OCI-LY7 (cell line): Measurements from ENCODE around the gene OR4D9. TPM values are rescaled to one million over a fixed set of nuclear protein-coding genes. Genes with fewer than 3 reads are reported as not detected.
"Not testable (repeated sequence)": the region's sequence is repeated elsewhere in the genome, so short reads cannot be mapped to it uniquely, and the experiment has no call there.

Experiments
- BruUV-seq: library from RNA; stranded (reverse); fragments of 400-500 nt; replicated peaks from 2 replicates; lab custom pipeline; 2021; lab: Mats Ljungman, UMichigan
- CTCF ChIA-PET: fragments of 300-600 bp; sonication (Branson Sonifier 250); formaldehyde crosslinking; loops from one replicate; lab custom pipeline; 2022; ENCODE audit warnings: antibody characterized with exemption; ENCODE audit not compliant: unreplicated experiment; lab: Charles Lee
- POLR2A ChIA-PET: fragments of 300-600 bp; sonication (Branson Sonifier 250); formaldehyde crosslinking; loops from one replicate; lab custom pipeline; 2022; ENCODE audit warnings: antibody characterized with exemption; lab: Charles Lee
- DNase-seq: peaks from one replicate; pipeline ENCODE4 v3.0.0-alpha.2; 2015; ENCODE audit warnings: low spot score
- H2AFZ ChIP-seq: fragments of 200-600 bp; sonication (generic), shearing (Covaris generic); 2 replicates; pipeline ENCODE4 v1.6.1; 2014; ENCODE audit warnings: mild to moderate bottlenecking, antibody characterized with exemption, low read length, moderate library complexity
- H3K27ac ChIP-seq: fragments of 200-600 bp; sonication (generic); 2 replicates; pipeline ENCODE4 v1.5.1; 2014; ENCODE audit warnings: mixed run types, low read depth, mild to moderate bottlenecking, moderate library complexity, low read length, inconsistent platforms; ENCODE audit not compliant: poor library complexity, severe bottlenecking
- H3K36me3 ChIP-seq: fragments of 200-600 bp; sonication (generic); 2 replicates; pipeline ENCODE4 v1.6.1; 2014; ENCODE audit warnings: mild to moderate bottlenecking, antibody characterized with exemption, low read length, moderate library complexity, mixed read lengths; ENCODE audit not compliant: insufficient read depth
- H3K4me1 ChIP-seq: fragments of 200-600 bp; sonication (generic); 2 replicates; pipeline ENCODE4 v1.5.1; 2014; ENCODE audit warnings: mild to moderate bottlenecking, low read length; ENCODE audit not compliant: insufficient read depth, poor library complexity, severe bottlenecking
- H3K4me2 ChIP-seq: fragments of 200-600 bp; sonication (generic); 2 replicates; pipeline ENCODE4 v1.6.1; 2014; ENCODE audit warnings: mild to moderate bottlenecking, low read length
- H3K4me3 ChIP-seq: fragments of 200-600 bp; sonication (generic); 2 replicates; pipeline ENCODE4 v1.5.1; 2014; ENCODE audit warnings: mild to moderate bottlenecking, low read depth, low read length; ENCODE audit not compliant: poor library complexity, severe bottlenecking
- H3K79me2 ChIP-seq: fragments of 200-600 bp; sonication (generic); 2 replicates; pipeline ENCODE4 v1.6.1; 2016; ENCODE audit warnings: low read depth, mild to moderate bottlenecking, low read length, moderate library complexity, mixed read lengths; ENCODE audit not compliant: insufficient read depth
- H3K9me2 ChIP-seq: fragments of 200-600 bp; sonication (generic); 2 replicates; pipeline ENCODE4 v1.6.1; 2016; ENCODE audit warnings: mild to moderate bottlenecking, low read length, mixed read lengths; ENCODE audit not compliant: insufficient read depth
- H3K9me3 ChIP-seq: fragments of 200-600 bp; sonication (generic); 2 replicates; pipeline ENCODE4 v1.6.1; 2014; ENCODE audit warnings: mild to moderate bottlenecking, mixed run types, low read length, mixed read lengths
- H4K20me1 ChIP-seq: fragments of 200-600 bp; sonication (generic); 2 replicates; pipeline ENCODE4 v1.6.1; 2014; ENCODE audit warnings: mild to moderate bottlenecking, antibody characterized with exemption, low read length, moderate library complexity, mixed read lengths; ENCODE audit not compliant: insufficient read depth
- EZH2phosphoT487 ChIP-seq: fragments of 200-600 bp; sonication (generic); IDR thresholded peaks from 2 replicates; pipeline ENCODE4 v1.6.1; 2018; ENCODE audit warnings: low read depth, borderline replicate concordance, mild to moderate bottlenecking, mixed run types, antibody characterized with exemption, low read length, moderate library complexity, mixed read lengths
- intact Hi-C: fragments of 100-400 bp; cut with micrococcal nuclease; formaldehyde crosslinking; loops from one replicate; pipeline ENCODE4 v1.10.0; 2022; ENCODE audit not compliant: unreplicated experiment
- total RNA-seq, 2 experiments: library from RNA; depleted of rRNA in 1 of 2; stranded (reverse); fragments of >200 nt in 1 of 2; shearing (Covaris generic) in 1 of 2; gene quantifications; 2 replicates each; pipeline ENCODE4 v1.2.3, GENCODE V29; 2014 to 2022
- TF ChIP-seq, protein P1 (sequence below): fragments of 200-600 bp; sonication (generic); conservative IDR thresholded peaks from 2 replicates; pipeline ENCODE4 v1.5.1; 2014; ENCODE audit warnings: mild to moderate bottlenecking, antibody characterized with exemption, low read length, moderate library complexity, mixed read lengths

OR4D9 gene
- total RNA-seq, 2 experiments from 2014 or later = not detected

GRCh38 chr11:59544869-59545178 lies 33.5 kb downstream of the OR4D9 start:
- TF ChIP-seq EZH2phosphoT487 = no peak
- ChIA-PET CTCF (no interaction called here), POLR2A (no interaction called here)
- no peak for DNase-seq
- Histone ChIP-seq H3K9me2 (no peaks in the 10 kb centered on the region), H2AFZ (no peak overlapping the region), H3K36me3 (no peaks in the 10 kb centered on the region), H3K4me3 (no peak overlapping the region), H3K9me3 (no peaks in the 10 kb centered on the region), H3K4me2 (no peak overlapping the region), H3K4me1 (peaks cover 12% of the 10 kb centered on the region), H3K27ac (no peak overlapping the region), H4K20me1 (no peaks in the 10 kb centered on the region), H3K79me2 (no peaks in the 10 kb centered on the region)
- no TSS peak for BruUV-seq
- intact Hi-C loops = no loop called here

- TF ChIP-seq, protein P1, sequence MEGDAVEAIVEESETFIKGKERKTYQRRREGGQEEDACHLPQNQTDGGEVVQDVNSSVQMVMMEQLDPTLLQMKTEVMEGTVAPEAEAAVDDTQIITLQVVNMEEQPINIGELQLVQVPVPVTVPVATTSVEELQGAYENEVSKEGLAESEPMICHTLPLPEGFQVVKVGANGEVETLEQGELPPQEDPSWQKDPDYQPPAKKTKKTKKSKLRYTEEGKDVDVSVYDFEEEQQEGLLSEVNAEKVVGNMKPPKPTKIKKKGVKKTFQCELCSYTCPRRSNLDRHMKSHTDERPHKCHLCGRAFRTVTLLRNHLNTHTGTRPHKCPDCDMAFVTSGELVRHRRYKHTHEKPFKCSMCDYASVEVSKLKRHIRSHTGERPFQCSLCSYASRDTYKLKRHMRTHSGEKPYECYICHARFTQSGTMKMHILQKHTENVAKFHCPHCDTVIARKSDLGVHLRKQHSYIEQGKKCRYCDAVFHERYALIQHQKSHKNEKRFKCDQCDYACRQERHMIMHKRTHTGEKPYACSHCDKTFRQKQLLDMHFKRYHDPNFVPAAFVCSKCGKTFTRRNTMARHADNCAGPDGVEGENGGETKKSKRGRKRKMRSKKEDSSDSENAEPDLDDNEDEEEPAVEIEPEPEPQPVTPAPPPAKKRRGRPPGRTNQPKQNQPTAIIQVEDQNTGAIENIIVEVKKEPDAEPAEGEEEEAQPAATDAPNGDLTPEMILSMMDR = no peak
- no peak for TF ChIP-seq EZH2phosphoT487
- Histone ChIP-seq H3K9me2 (no peaks in the 10 kb centered on the region), H2AFZ (no peak overlapping the region), H3K4me2 (no peak overlapping the region), H3K27ac (no peak overlapping the region), H4K20me1 (no peaks in the 10 kb centered on the region), H3K79me2 (no peaks in the 10 kb centered on the region), H3K4me3 (no peak overlapping the region), H3K4me1 (peaks cover 12% of the 10 kb centered on the region), H3K9me3 (no peaks in the 10 kb centered on the region), H3K36me3 (no peaks in the 10 kb centered on the region)
- CTCF ChIA-PET = no interaction called here
- intact Hi-C loops = no loop called here
- POLR2A ChIA-PET = no interaction called here
- no TSS peak for BruUV-seq
- DNase-seq = no peak
These were observed 34.1 kb downstream of the OR4D9 start for GRCh38 chr11:59545179-59546020.

DNA sequence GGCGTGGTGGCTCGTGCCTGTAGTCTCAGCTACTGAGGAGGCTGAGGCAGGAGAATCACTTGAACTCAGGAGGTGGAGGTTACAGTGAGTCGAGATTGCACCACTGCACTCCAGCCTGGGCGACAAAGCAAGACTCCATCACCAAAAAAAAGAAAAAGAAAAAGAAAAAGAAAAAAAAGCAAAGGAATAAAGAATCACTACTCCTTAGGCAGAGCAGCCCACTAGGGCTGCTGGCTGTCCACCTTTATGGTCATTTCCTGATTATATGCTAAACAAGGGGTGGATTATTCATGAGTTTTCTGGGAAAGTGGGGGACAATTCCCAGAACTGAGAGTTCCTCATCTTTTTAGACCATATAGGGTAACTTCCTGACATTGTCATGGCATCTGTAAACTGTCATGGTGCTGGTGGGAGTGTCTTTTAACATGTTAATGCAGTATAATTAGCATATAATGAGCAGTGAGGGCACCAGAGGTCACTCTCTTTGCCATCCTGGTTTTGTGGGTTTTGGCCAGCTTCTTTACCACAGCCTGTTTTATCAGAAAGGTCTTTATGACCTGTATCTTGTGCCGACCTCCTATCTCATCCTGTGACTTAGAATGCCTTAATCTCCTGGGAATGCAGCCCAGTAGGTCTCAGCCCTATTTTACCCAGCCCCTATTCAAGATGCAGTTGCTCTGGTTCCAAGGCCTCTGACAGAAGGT lies 36.4 kb downstream of the OR4D9 start:
- POLR2A ChIA-PET = interaction anchor here (0.7 to 2.4 kb wide), 2 partner anchors 121 to 493 kb away, joined by 3 to 14 read pairs; partner anchors contain the start of gene PATL1
- H2AFZ ChIP-seq, H3K36me3 ChIP-seq, DNase-seq, BruUV-seq, H3K4me2 ChIP-seq, H3K79me2 ChIP-seq, H4K20me1 ChIP-seq, H3K9me3 ChIP-seq, H3K9me2 ChIP-seq, H3K4me3 ChIP-seq, H3K27ac ChIP-seq, intact Hi-C loops, CTCF ChIA-PET: not testable (repeated sequence)
- H3K4me1 ChIP-seq = peaks cover 21% of the 10 kb centered on the region
